HEK293 (cell line): ENCODE data around the gene FCER1A.

Source experiments
- CTCF ChIP-seq: fragments of 450-650 bp; formaldehyde crosslinking; IDR thresholded peaks from 2 replicates; pipeline ENCODE4 v1.5.1; 2016; ENCODE audit warnings: missing biosample characterization, missing genetic modification characterization
- YY1 ChIP-seq: fragments of 450-650 bp; formaldehyde crosslinking; IDR thresholded peaks from 2 replicates; pipeline ENCODE4 v1.5.1; 2018; ENCODE audit warnings: missing biosample characterization, missing genetic modification characterization
- ZBTB48 ChIP-seq: fragments of 450-650 bp; formaldehyde crosslinking; IDR thresholded peaks from 2 replicates; pipeline ENCODE4 v1.5.1; 2016; ENCODE audit warnings: missing biosample characterization, missing genetic modification characterization
- ZNF112 ChIP-seq: fragments of 450-650 bp; formaldehyde crosslinking; IDR thresholded peaks from 2 replicates; pipeline ENCODE4 v1.5.0; 2017; ENCODE audit warnings: missing biosample characterization, missing genetic modification characterization
- ZNF239 ChIP-seq: fragments of 450-650 bp; formaldehyde crosslinking; IDR thresholded peaks from 2 replicates; pipeline ENCODE4 v1.5.1; 2016; ENCODE audit warnings: missing biosample characterization, missing genetic modification characterization
- ZNF530 ChIP-seq: fragments of 450-650 bp; formaldehyde crosslinking; IDR thresholded peaks from 2 replicates; pipeline ENCODE4 v1.5.1; 2016; ENCODE audit warnings: low read depth, missing biosample characterization, missing genetic modification characterization
- TF ChIP-seq, protein P1 (sequence below): fragments of 450-650 bp; formaldehyde crosslinking; IDR thresholded peaks from 2 replicates; pipeline ENCODE4 v1.5.1; 2016; ENCODE audit warnings: missing biosample characterization, missing genetic modification characterization

- TF ChIP-seq CTCF (tag by site-specific recombination) (no peak), ZNF239 (tag by site-specific recombination) (no peak), ZNF530 (tag by site-specific recombination) (no peak), YY1 (tag by site-specific recombination) (no peak), ZNF112 (no peak), ZBTB48 (tag by site-specific recombination) (no peak)
- TF ChIP-seq, protein P1, sequence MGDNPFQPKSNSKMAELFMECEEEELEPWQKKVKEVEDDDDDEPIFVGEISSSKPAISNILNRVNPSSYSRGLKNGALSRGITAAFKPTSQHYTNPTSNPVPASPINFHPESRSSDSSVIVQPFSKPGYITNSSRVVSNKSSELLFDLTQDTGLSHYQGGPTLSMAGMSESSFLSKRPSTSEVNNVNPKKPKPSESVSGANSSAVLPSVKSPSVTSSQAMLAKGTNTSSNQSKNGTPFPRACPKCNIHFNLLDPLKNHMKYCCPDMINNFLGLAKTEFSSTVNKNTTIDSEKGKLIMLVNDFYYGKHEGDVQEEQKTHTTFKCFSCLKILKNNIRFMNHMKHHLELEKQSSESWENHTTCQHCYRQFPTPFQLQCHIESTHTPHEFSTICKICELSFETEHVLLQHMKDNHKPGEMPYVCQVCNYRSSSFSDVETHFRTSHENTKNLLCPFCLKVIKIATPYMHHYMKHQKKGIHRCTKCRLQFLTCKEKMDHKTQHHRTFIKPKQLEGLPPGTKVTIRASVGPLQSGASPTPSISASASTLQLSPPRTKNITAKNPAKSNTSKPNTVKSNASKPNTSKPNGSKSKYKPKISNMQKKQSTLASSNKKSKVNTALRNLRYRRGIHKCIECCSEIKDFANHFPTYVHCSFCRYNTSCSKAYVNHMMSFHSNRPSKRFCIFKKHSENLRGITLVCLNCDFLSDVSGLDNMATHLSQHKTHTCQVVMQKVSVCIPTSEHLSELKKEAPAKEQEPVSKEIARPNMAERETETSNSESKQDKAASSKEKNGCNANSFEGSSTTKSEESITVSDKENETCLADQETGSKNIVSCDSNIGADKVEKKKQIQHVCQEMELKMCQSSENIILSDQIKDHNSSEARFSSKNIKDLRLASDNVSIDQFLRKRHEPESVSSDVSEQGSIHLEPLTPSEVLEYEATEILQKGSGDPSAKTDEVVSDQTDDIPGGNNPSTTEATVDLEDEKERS (tag by site-specific recombination) = no peak
Observed at GRCh38 chr1:159261311-159261710, 40.8 kb upstream of the FCER1A start.
